Skeletal muscle cell (primary cell): Measurements from ENCODE around the gene NMT2.
"Not testable (repeated sequence)": the region's sequence is repeated elsewhere in the genome, so short reads cannot be mapped to it uniquely, and the experiment has no call there.

ENCODE experiments used
- DNase-seq: peaks from one replicate; pipeline ENCODE4 v3.0.0-alpha.2; 2010; ENCODE audit warnings: low read depth
- H3K4me3 ChIP-seq: 2 replicates; pipeline ENCODE4 v1.5.1; 2011; ENCODE audit warnings: low read depth, mild to moderate bottlenecking, control low read depth, low read length, moderate library complexity

Gene NMT2

GRCh38 chr10:15168291-15168785 is at the start of gene NMT2:
NMT2 (minus strand) TSS chr10:15168693; CDS start chr10:15168612, 81 bp downstream.
- no peak for DNase-seq

GRCh38 chr10:15216700-15217099 is 48.2 kb upstream of the NMT2 start:
- no peak overlapping the region for H3K4me3 ChIP-seq
- DNase-seq = no peak

More at GRCh38 chr10:15168291-15168785, at the start of gene NMT2:
- peak within 1 kb of the TSS; percentile 89 for H3K4me3 ChIP-seq

GRCh38 chr10:15214237-15214636 is 45.7 kb upstream of the NMT2 start:
- no peak overlapping the region for H3K4me3 ChIP-seq
- DNase-seq = no peak

DNA sequence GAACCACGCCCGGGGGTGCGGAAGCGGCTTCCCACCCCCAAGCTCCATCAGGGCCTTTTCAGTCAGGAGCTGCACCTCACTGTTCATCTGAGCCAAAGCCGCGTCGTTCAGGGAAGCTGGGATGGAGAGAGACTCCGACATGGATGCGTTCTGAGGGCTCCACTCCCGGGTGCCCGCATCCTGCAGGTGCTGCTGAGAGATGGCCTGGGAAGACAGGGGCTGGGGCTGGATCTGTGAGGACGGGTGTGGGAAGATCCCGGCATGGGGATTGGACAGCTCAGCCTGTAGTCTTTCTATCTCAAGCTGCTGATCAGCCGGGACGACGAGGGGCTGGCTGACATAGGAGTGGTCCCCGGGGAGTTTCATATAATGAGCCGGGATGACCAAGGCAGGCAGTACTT is 45.0 kb upstream of the NMT2 start:
- no peak overlapping the region for H3K4me3 ChIP-seq
- no peak for DNase-seq

- DNase-seq = no peak
- no peak overlapping the region for H3K4me3 ChIP-seq
Observed at GRCh38 chr10:15211464-15211979, 43.0 kb upstream of the NMT2 start.

DNA sequence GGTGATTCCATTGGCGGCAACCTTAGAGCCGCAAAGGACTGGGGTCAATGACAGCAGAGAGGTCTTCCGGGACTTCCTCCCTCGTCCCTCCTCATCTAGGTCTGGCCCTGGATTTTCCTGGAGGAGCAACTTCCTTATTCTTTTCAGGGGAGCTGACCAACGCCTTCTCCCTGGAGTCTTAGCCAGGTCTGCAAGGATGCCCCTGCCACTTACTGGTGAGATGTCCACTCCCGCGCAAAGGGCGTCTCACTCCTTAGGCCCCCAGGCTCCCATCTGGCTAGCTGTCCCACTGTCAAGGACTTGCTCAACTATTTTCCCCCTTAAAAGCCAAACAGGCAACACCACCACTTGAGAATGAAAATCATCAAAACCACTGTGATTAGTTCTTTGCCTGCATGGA is 42.0 kb upstream of the NMT2 start:
- no peak for DNase-seq
- H3K4me3 ChIP-seq = no peak overlapping the region

DNA sequence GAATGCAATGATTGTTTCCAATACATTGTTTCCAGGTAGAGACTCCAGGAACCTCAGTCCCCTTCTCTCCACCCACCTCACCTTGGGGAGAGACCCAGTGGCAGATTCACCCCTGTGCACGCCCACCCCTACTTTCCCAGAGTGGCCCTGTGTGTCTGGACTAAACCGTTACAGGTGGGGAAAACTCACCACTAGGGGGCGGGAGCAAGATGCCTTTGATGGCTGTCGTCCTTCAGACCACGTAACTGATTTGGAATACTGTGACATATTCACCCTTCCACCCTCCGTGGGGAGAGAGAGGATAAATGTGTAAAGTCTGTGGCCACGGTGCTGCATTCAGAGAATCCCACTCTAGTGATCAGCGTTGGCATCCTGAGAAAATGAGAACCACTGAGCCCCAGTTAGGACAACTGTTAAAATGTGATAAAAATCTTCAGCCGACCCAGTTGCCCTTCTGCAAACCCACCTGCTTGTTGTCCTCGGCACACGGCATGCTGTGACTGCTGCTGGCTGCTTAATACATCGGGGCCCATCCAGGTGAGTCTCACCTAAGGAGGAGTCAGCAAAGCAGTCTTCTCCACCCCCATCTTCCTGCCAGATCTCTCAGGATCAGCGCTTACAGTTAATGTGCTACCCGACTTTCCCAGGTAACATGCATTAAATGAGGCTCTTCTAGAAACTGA is 41.5 kb upstream of the NMT2 start:
- no peak overlapping the region for H3K4me3 ChIP-seq
- no peak for DNase-seq

- no peak overlapping the region for H3K4me3 ChIP-seq
Observed at GRCh38 chr10:15208221-15208620, 39.7 kb upstream of the NMT2 start.

GRCh38 chr10:15207410-15207809 is 38.9 kb upstream of the NMT2 start:
- DNase-seq, H3K4me3 ChIP-seq: not testable (repeated sequence)

More at GRCh38 chr10:15208221-15208620, 39.7 kb upstream of the NMT2 start:
- DNase-seq = no peak

- H3K4me3 ChIP-seq = no peak overlapping the region
- DNase-seq = no peak
Observed at GRCh38 chr10:15202639-15203038, 34.1 kb upstream of the NMT2 start.

DNA sequence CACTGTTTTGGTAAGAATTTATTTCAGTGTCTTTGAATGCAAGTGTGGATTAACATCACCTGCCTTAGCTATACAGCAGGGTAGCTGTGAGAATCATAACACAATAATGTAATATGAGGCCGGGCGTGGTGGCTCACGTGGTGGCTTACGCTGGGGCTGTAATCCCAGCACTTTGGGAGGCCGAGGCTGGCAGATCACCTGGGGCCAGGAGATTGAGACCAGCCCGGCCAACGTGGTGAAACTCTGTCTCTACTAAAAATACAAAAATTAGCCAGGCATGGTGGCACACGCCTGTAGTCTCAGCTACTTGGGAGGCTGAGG is 33.8 kb upstream of the NMT2 start:
- DNase-seq, H3K4me3 ChIP-seq: not testable (repeated sequence)

DNA sequence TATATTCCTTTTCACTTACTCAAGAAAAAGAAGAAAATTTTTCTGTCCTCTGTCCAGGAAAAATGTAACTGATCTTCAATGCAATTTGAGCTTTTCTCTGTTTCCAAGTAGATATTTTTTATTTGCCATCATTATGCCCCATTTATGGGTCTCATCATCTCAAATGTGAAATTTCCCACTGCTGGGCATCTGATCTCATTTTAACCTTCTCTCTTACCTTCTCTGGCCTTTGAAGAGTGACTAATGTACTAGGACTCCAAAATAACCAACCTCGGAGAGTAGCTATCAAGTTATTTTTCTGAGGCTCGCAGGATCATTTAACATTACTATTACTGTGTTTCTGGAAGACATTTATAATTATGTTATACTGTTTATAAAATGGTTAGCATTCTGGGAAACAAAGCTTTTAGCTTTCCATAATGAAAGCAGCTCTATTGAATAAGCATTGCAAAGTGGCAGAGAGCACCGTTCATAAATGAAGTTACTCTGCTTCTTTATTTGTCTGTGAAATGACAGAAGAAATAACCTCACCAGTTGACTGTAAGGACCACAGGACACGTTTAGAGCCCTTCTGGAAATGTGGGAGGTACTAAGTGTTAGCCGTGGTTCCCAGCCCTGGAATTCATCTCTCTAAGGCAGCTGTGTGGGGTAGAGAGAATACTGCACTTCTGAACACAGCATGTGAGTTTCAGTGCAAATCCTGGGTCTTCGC is 33.3 kb upstream of the NMT2 start:
- no peak for DNase-seq
- H3K4me3 ChIP-seq = no peak overlapping the region

- DNase-seq = no peak
Observed at GRCh38 chr10:15200626-15201025, 32.1 kb upstream of the NMT2 start.

GRCh38 chr10:15197911-15198310 is 29.4 kb upstream of the NMT2 start:
- DNase-seq = no peak
- H3K4me3 ChIP-seq = no peak overlapping the region

More at GRCh38 chr10:15200626-15201025, 32.1 kb upstream of the NMT2 start:
- no peak overlapping the region for H3K4me3 ChIP-seq

GRCh38 chr10:15197276-15197675 is 28.8 kb upstream of the NMT2 start:
- no peak overlapping the region for H3K4me3 ChIP-seq
- DNase-seq = no peak

DNA sequence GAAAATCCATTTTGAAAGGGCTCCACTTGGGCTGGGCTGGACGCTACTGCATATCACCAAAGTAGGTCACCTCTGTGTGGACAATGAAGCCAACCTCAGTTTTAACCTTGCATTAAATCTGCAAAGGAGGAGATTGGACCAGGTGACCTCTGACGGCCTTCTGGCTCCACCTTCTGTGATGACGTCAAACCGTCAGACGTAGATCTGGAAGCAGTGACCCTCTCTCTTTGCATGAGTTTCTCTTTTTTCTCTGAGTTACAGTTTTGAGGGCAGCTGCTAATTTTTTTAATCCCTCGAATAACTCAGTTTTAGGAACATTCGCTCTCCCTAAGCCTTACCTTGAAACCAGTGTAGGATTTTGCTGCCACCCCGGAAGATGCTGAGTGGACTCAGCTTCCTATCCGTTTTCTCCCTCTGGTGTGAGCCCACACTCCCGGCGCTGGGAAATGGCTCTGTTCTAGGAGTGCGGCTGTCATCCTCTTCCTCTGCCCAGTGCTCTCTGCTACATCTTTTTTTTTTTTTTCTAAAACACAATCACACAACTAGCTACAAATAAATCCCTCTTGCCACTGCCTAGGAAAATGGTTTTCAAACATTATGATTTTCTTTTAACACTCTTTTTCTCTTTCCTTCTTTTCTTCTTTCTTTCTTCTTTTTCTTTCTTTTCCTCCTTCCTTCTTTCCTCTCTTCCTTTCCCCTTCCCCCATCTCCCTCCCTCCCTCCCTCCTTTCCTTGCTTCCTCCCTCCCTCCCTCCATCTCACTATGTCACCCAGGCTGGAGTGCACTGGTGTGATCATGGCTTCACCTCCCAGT is 27.7 kb upstream of the NMT2 start:
- H3K4me3 ChIP-seq = no peak overlapping the region
- DNase-seq = no peak

- no peak for DNase-seq
- H3K4me3 ChIP-seq = no peak overlapping the region
Observed at GRCh38 chr10:15189133-15189885, 20.8 kb upstream of the NMT2 start.

DNA sequence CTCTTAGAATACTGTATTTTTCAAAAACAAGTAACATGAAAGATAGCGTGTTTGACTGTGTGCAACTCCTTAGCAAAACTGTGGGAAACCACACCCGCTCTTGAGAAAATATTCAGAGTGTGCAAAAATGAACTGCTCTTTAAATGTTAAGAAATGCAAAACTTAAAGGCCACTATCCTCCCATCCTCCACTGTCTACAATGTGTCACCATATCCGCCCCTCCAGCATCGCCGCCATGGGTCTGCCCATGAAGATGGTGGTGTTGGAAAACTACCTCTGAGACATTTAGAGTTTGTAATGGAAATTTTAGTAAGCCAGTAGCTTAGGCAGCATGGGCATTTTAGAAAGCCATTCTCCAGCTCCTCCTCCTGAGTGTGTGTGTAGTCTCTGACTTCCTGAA is 20.1 kb upstream of the NMT2 start:
- no peak for DNase-seq
- H3K4me3 ChIP-seq = no peak overlapping the region
